Keratinocyte (primary cell): ENCODE measurements around the gene UBXN4. TPM values are rescaled to one million over a fixed set of nuclear protein-coding genes. Genes with fewer than 3 reads are reported as not detected.
"Not testable (repeated sequence)": the region's sequence is repeated elsewhere in the genome, so short reads cannot be mapped to it uniquely, and the experiment has no call there.

Source experiments
- DNase-seq: peaks from one replicate; pipeline ENCODE4 v3.0.0-alpha.2; 2011; ENCODE audit warnings: low read depth, missing footprints, low spot score
- FAIRE-seq: peaks from 2 replicates; lab custom pipeline; 2011; peaks lifted over from hg19 to GRCh38; lab: Jason Lieb, UNC
- H2AFZ ChIP-seq: 2 replicates; pipeline ENCODE4 v1.6.0; 2012; ENCODE audit warnings: low read length, control low read depth, inconsistent platforms; ENCODE audit not compliant: control insufficient read depth
- H3K27ac ChIP-seq: 2 replicates; pipeline ENCODE4 v1.5.1; 2011; ENCODE audit warnings: low read length; ENCODE audit not compliant: control insufficient read depth, insufficient read depth
- H3K27me3 ChIP-seq: 3 replicates; pipeline ENCODE4 v1.6.0; 2011; ENCODE audit warnings: low read length; ENCODE audit not compliant: control insufficient read depth, insufficient read depth; ENCODE audit errors: extremely low read depth
- H3K36me3 ChIP-seq, 2 experiments: 2 replicates in 1 of 2; 3 replicates in 1 of 2; pipeline ENCODE4 v1.5.1; 2011; ENCODE audit warnings: low read length in 2 of 2, mild to moderate bottlenecking in 1 of 2; ENCODE audit not compliant: control insufficient read depth in 2 of 2, insufficient read depth in 2 of 2; ENCODE audit errors: extremely low read depth in 1 of 2
- H3K4me1 ChIP-seq: 3 replicates; pipeline ENCODE4 v1.5.1; 2011; ENCODE audit warnings: low read length; ENCODE audit not compliant: control insufficient read depth, insufficient read depth; ENCODE audit errors: extremely low read depth
- H3K4me2 ChIP-seq: 3 replicates; pipeline ENCODE4 v1.6.0; 2011; ENCODE audit warnings: low read depth, low read length; ENCODE audit not compliant: control insufficient read depth, insufficient read depth; ENCODE audit errors: extremely low read depth
- H3K4me3 ChIP-seq, 3 experiments: fragments of 200-600 bp in 1 of 3; sonication (generic) in 1 of 3; 2 replicates in 2 of 3; 3 replicates in 1 of 3; pipeline ENCODE4 v1.5.1; 2011 to 2016; ENCODE audit warnings: low read length in 3 of 3, mild to moderate bottlenecking in 3 of 3, control low read depth in 2 of 3, inconsistent platforms in 1 of 3, low read depth in 1 of 3, mixed read lengths in 1 of 3, mixed run types in 1 of 3, moderate library complexity in 1 of 3; ENCODE audit not compliant: control insufficient read depth in 2 of 3, insufficient read depth in 2 of 3; ENCODE audit errors: extremely low read depth in 1 of 3
- H3K79me2 ChIP-seq: 2 replicates; pipeline ENCODE4 v1.6.0; 2012; ENCODE audit warnings: low read length; ENCODE audit not compliant: control insufficient read depth, insufficient read depth
- H3K9ac ChIP-seq: 3 replicates; pipeline ENCODE4 v1.6.0; 2011; ENCODE audit warnings: low read length; ENCODE audit not compliant: control insufficient read depth, insufficient read depth; ENCODE audit errors: extremely low read depth
- H3K9me1 ChIP-seq: 3 replicates; pipeline ENCODE4 v1.6.0; 2011; ENCODE audit warnings: low read length; ENCODE audit not compliant: control insufficient read depth, insufficient read depth; ENCODE audit errors: extremely low read depth
- H3K9me3 ChIP-seq: 2 replicates; pipeline ENCODE4 v1.5.1; 2012; ENCODE audit warnings: low read depth, low read length; ENCODE audit not compliant: control insufficient read depth
- H4K20me1 ChIP-seq: 3 replicates; pipeline ENCODE4 v1.6.0; 2011; ENCODE audit warnings: low read length; ENCODE audit not compliant: control insufficient read depth, insufficient read depth; ENCODE audit errors: extremely low read depth
- CTCF ChIP-seq, 3 experiments: IDR thresholded peaks in 1 of 3; conservative IDR thresholded peaks in 1 of 3; optimal IDR thresholded peaks in 1 of 3; 2 replicates in 2 of 3; 3 replicates in 1 of 3; pipeline versions ENCODE3 to v1.5.1; 2011; ENCODE audit warnings: low read length in 3 of 3, mild to moderate bottlenecking in 3 of 3, moderate library complexity in 2 of 3, control low read depth in 1 of 3, inconsistent platforms in 1 of 3; ENCODE audit not compliant: insufficient read depth in 2 of 3; ENCODE audit errors: extremely low read depth in 1 of 3
- EZH2 ChIP-seq: IDR thresholded peaks from one replicate; pipeline ENCODE4 v1.6.1; 2012; ENCODE audit warnings: inconsistent platforms, mild to moderate bottlenecking, low read length, moderate library complexity
- dilution Hi-C: fragments of 300-500 bp; cut with MboI; formaldehyde crosslinking; loops from one replicate; pipeline ENCODE4 v1.7.0; 2020; ENCODE audit warnings: low sequenced_read_pairs; ENCODE audit not compliant: extremely low pct_ligation_motif_present
- polyA plus RNA-seq, 5 experiments: library from polyadenylated mRNA; depleted of rRNA in 3 of 5; stranded (reverse) in 3 of 5; stranded (forward) in 1 of 5; unstranded in 1 of 5; fragments of >200 nt; gene quantifications; 1 replicate in 1 of 5; 2 replicates in 3 of 5; 3 replicates in 1 of 5; pipeline versions ENCODE4 v1.2.1 to v1.2.3, GENCODE V29; 2011 to 2012; ENCODE audit warnings: missing spikeins in 2 of 5, low read depth in 1 of 5, low replicate concordance in 1 of 5

UBXN4 gene
- polyA plus RNA-seq, 1 donor (not counting 4 experiments of a cell fraction or from before 2014, with no cell fraction given): 92.2 TPM

- Histone ChIP-seq H3K27me3 (no peaks in the 10 kb centered on the region), H3K36me3 (no peaks in the 10 kb centered on the region), H3K79me2 (no peaks in the 10 kb centered on the region), H3K9me1 (no peaks in the 10 kb centered on the region), H3K4me2 (no peak overlapping the region), H3K27ac (no peak overlapping the region), H3K4me3 (no peak overlapping the region), H3K9me3 (no peaks in the 10 kb centered on the region), H2AFZ (no peak overlapping the region), H4K20me1 (no peaks in the 10 kb centered on the region), H3K9ac (no peak overlapping the region), H3K4me1 (peaks cover 15% of the 10 kb centered on the region)
- FAIRE-seq (no peak), DNase-seq (no peak)
- dilution Hi-C loops: no loop called here
- no peak for TF ChIP-seq CTCF (optimal IDR thresholded peaks at IDR 0.05 in 1 of 3, IDR thresholded peaks at IDR 0.05 in 1 of 3, conservative IDR thresholded peaks at IDR 0.05 in 1 of 3; ENCODE audit: extremely low read depth in 1 of 3, insufficient read depth in 2 of 3, low read length in 3 of 3)
- TF ChIP-seq EZH2: no peak
Measured at GRCh38 chr2:135791418-135792190, 49.9 kb downstream of the UBXN4 start.

GRCh38 chr2:135792401-135793150 lies 50.9 kb downstream of the UBXN4 start:
- FAIRE-seq: no peak
- no peak for TF ChIP-seq CTCF (optimal IDR thresholded peaks at IDR 0.05 in 1 of 3, IDR thresholded peaks at IDR 0.05 in 1 of 3, conservative IDR thresholded peaks at IDR 0.05 in 1 of 3; ENCODE audit: extremely low read depth in 1 of 3, insufficient read depth in 2 of 3, low read length in 3 of 3)
- TF ChIP-seq EZH2: no peak

GRCh38 chr2:135795641-135796040 lies 54.0 kb downstream of the UBXN4 start:
- H3K4me2 ChIP-seq, dilution Hi-C loops, H4K20me1 ChIP-seq, DNase-seq, H3K27ac ChIP-seq, H2AFZ ChIP-seq, H3K4me3 ChIP-seq, H3K27me3 ChIP-seq, H3K9me1 ChIP-seq, H3K9ac ChIP-seq, H3K9me3 ChIP-seq, FAIRE-seq, H3K79me2 ChIP-seq, H3K36me3 ChIP-seq: not testable (repeated sequence)
- peaks cover 25% of the 10 kb centered on the region for H3K4me1 ChIP-seq

More at GRCh38 chr2:135792401-135793150, 50.9 kb downstream of the UBXN4 start:
- no peaks in the 10 kb centered on the region for H3K79me2 ChIP-seq
- peaks cover 17% of the 10 kb centered on the region for H3K4me1 ChIP-seq
- no peak overlapping the region for H2AFZ ChIP-seq
- no peak overlapping the region for H3K4me2 ChIP-seq
- H3K9ac ChIP-seq: no peak overlapping the region
- no peaks in the 10 kb centered on the region for H4K20me1 ChIP-seq
- H3K27me3 ChIP-seq: no peaks in the 10 kb centered on the region
- H3K4me3 ChIP-seq: no peak overlapping the region
- H3K9me1 ChIP-seq: no peaks in the 10 kb centered on the region
- no peak for DNase-seq
- H3K9me3 ChIP-seq: no peaks in the 10 kb centered on the region
- no peak overlapping the region for H3K27ac ChIP-seq
- H3K36me3 ChIP-seq: no peaks in the 10 kb centered on the region
- dilution Hi-C loops: no loop called here
